ENCODE measurements around the gene CLCN4.

GRCh38 chrX:10177004-10177396 lies 20.2 kb downstream of the CLCN4 start:
- TF ChIP-seq CTCF (IDR thresholded peaks at IDR 0.05) (no peak), EZH2 (IDR thresholded peaks at IDR 0.05; ENCODE audit: borderline replicate concordance, insufficient read depth, low read depth, low read length, poor library complexity, severe bottlenecking) (no peak)
